ENCODE results near the gene UVRAG. TPM values are rescaled to one million over a fixed set of nuclear protein-coding genes. Genes with fewer than 3 reads are reported as not detected.

The UVRAG gene
- total and polyA plus RNA-seq, 10 donors = 13.8 to 80.8 (median 42.9) TPM

DNA sequence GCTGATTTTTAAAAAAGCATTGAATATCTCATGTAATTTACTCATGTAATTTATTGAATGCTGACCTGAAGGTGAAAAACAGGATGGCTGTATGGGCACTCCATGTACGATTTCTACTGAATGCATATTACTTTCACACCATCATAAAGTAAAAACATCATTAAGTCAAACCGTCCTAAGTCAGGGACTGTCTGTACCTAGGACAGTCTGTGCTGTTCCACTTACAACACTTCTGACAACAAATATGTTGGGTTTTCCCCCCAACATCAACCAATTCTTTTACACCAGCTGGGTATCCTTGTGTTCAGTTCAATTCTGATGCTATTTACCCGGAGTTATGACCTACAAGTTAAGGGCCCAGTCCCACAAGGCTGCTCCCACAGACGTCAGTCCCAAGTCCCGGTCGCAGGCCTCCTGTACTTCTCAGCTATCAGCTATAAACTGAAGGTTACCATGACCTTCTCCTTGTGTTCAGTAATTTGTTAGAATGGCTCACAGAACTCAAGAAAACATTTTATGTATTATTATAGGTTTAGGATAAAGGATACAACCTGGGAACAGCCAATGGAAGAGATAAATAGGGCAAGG is 17.0 kb downstream of the UVRAG start:
- Histone ChIP-seq H3K36me3 (peaks cover 0 to 22% (median 0%) of the 10 kb centered on the region in 6 donors), H3K27me3 (replicated peaks in 1 of 7) (no peaks in the 10 kb centered on the region), H3K4me3 (no peak overlapping the region), H3K27ac (peak overlapping the region in 2 of 8 donors; percentile 21 to 59), H3K4me1 (peaks cover 11 to 97% (median 67%) of the 10 kb centered on the region in 6 donors), H3K9me3 (no peaks in the 10 kb centered on the region)
- 72 to 89% (median 80%) methylated on average over 6 of the region's 6 CpGs for WGBS, 5 donors
- peak in 1 of 3 donors; percentile 41 for TF ChIP-seq POLR2AphosphoS5 (IDR thresholded peaks at IDR 0.05)
- TF ChIP-seq, protein P1, sequence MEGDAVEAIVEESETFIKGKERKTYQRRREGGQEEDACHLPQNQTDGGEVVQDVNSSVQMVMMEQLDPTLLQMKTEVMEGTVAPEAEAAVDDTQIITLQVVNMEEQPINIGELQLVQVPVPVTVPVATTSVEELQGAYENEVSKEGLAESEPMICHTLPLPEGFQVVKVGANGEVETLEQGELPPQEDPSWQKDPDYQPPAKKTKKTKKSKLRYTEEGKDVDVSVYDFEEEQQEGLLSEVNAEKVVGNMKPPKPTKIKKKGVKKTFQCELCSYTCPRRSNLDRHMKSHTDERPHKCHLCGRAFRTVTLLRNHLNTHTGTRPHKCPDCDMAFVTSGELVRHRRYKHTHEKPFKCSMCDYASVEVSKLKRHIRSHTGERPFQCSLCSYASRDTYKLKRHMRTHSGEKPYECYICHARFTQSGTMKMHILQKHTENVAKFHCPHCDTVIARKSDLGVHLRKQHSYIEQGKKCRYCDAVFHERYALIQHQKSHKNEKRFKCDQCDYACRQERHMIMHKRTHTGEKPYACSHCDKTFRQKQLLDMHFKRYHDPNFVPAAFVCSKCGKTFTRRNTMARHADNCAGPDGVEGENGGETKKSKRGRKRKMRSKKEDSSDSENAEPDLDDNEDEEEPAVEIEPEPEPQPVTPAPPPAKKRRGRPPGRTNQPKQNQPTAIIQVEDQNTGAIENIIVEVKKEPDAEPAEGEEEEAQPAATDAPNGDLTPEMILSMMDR (IDR thresholded peaks at IDR 0.05 in 8 of 11, conservative IDR thresholded peaks at IDR 0.05 in 3 of 11) = no peak
- DNase-seq = no peak
- intact Hi-C loops (cut with DNase I; ENCODE audit: low total_unique reads) = no loop called here

DNA sequence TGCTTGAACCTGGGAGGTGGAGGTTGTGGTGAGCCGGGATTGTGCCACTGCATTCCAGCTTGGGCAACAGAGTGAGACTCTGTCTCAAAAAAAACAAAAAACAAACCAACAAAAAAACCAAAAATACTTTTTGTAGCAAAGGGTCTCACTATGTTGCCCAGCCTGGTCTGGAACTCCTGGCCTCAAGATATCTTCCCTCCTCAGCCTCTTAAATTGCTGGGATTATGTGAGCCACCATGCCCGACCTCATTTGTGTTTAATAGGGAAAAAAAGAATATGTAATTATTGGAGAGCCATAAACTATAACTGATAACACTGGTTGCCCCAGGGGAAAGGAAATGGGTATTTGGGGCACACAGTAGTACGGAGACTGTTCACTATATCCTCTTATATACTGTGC is 19.7 kb downstream of the UVRAG start:
- 78 to 88% (median 85%) methylated on average over 3 of the region's 3 CpGs for WGBS, 5 donors
- no peak for DNase-seq
- intact Hi-C loops (cut with DNase I; ENCODE audit: low total_unique reads) = no loop called here
- no peak overlapping the region for H3K4me3 ChIP-seq
- H3K27ac ChIP-seq = peak overlapping the region in 1 of 8 donors; percentile 26
- TF ChIP-seq POLR2A (IDR thresholded peaks at IDR 0.05) = no peak
- TF ChIP-seq POLR2AphosphoS5 (IDR thresholded peaks at IDR 0.05) = no peak
- TF ChIP-seq, protein P1 (IDR thresholded peaks at IDR 0.05 in 8 of 11, conservative IDR thresholded peaks at IDR 0.05 in 3 of 11) = no peak
- peaks cover 0 to 99% (median 50%) of the 10 kb centered on the region in 6 donors for H3K4me1 ChIP-seq
- no peaks in the 10 kb centered on the region for H3K27me3 ChIP-seq (replicated peaks in 1 of 7)
- H3K36me3 ChIP-seq = peaks cover 0 to 28% (median 0%) of the 10 kb centered on the region in 6 donors
- H3K9me3 ChIP-seq = no peaks in the 10 kb centered on the region

DNA sequence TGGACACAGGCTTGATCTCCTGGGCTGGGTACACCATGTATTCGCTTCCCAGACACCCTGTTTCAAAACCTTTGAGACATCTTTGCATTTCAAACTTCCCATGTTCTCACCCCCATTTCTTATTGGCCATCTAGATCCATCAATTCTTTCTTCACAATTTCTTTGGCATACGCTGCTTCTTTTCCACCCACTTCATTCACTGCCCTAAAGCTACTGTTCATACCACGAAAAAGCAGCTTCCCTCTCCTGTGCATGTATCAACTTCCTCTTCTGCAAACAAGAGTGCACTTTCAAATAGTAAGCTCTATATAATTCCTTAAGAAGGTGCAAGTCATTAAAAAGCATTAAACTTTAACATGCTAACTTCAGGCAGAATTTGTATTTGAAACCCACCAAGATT is 21.4 kb downstream of the UVRAG start:
- Histone ChIP-seq H3K4me1 (peaks cover 0 to 98% (median 48%) of the 10 kb centered on the region in 6 donors), H3K4me3 (no peak overlapping the region), H3K27ac (peak overlapping the region in 4 of 8 donors; percentile 56 to 74 (median 62)), H3K27me3 (replicated peaks in 1 of 7) (no peaks in the 10 kb centered on the region), H3K36me3 (peaks cover 0 to 15% (median 0%) of the 10 kb centered on the region in 6 donors), H3K9me3 (no peaks in the 10 kb centered on the region)
- TF ChIP-seq POLR2AphosphoS5 (IDR thresholded peaks at IDR 0.05) (no peak), POLR2A (IDR thresholded peaks at IDR 0.05) (no peak)
- TF ChIP-seq, protein P1 (IDR thresholded peaks at IDR 0.05 in 8 of 11, conservative IDR thresholded peaks at IDR 0.05 in 3 of 11) = no peak
- WGBS, 5 donors = 49 to 60% (median 58%) methylated on average over 3 of the region's 3 CpGs
- DNase-seq = no peak
- intact Hi-C loops (cut with DNase I; ENCODE audit: low total_unique reads) = no loop called here

DNA sequence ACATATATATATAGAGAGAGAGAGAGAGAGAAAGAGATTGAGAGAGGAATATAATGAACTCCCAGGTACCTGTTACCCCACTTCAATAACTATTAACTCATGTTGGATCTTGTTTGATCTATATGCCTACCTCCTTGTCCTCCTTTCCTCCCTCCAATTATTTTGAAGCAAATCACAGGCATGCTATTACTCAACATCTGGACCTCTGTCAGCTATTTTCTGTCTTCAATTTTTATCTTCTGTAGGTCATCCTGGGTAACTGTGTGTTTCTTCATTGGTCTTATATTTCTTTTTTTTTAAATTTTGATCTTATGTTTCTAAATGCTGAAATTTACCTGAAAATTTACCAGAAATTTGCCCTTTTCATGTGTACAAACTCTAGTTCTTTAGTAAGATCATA is 24.8 kb downstream of the UVRAG start:
- no peak overlapping the region for H3K4me3 ChIP-seq
- DNase-seq = no peak
- H3K36me3 ChIP-seq = peaks cover 0 to 14% (median 0%) of the 10 kb centered on the region in 6 donors
- intact Hi-C loops (cut with DNase I; ENCODE audit: low total_unique reads) = no loop called here
- no peaks in the 10 kb centered on the region for H3K9me3 ChIP-seq
- H3K4me1 ChIP-seq = peaks cover 0 to 95% (median 35%) of the 10 kb centered on the region in 6 donors
- TF ChIP-seq, protein P1 (IDR thresholded peaks at IDR 0.05 in 8 of 11, conservative IDR thresholded peaks at IDR 0.05 in 3 of 11) = no peak
- TF ChIP-seq POLR2AphosphoS5 (IDR thresholded peaks at IDR 0.05) (no peak), POLR2A (IDR thresholded peaks at IDR 0.05) (no peak)
- H3K27ac ChIP-seq = peak overlapping the region in 1 of 8 donors; percentile 4
- no peaks in the 10 kb centered on the region for H3K27me3 ChIP-seq (replicated peaks in 1 of 7)

Data from spleen (tissue), 11 donors.